IMR-90 (cell line): ENCODE results near the gene COPS9.

ENCODE experiments used
- BHLHE40 ChIP-seq: fragments of 150-350 bp; IDR thresholded peaks from 2 replicates; pipeline ENCODE4 v1.6.1; 2016; ENCODE audit warnings: mild to moderate bottlenecking, low read depth, low read length
- CHD1 ChIP-seq: IDR thresholded peaks from 2 replicates; pipeline ENCODE4 v1.6.1; 2012; ENCODE audit warnings: low read depth, low read length, improper control_type of control experiment
- CTCF ChIP-seq: conservative IDR thresholded peaks from 2 replicates; pipeline ENCODE4 v1.5.1; 2012; ENCODE audit warnings: mild to moderate bottlenecking, low read depth, low read length, improper control_type of control experiment
- MAFK ChIP-seq: IDR thresholded peaks from 2 replicates; pipeline ENCODE4 v1.6.1; 2012; ENCODE audit warnings: low read depth, low read length, improper control_type of control experiment
- MAZ ChIP-seq: IDR thresholded peaks from 2 replicates; pipeline ENCODE4 v1.6.1; 2012; ENCODE audit warnings: low read depth, mild to moderate bottlenecking, low read length, improper control_type of control experiment, moderate library complexity, borderline replicate concordance
- POLR2A ChIP-seq: IDR thresholded peaks from 2 replicates; pipeline ENCODE4 v1.6.1; 2012; ENCODE audit warnings: mild to moderate bottlenecking, low read depth, low read length
- RFX5 ChIP-seq: IDR thresholded peaks from 2 replicates; pipeline ENCODE4 v1.8.0; 2012; ENCODE audit warnings: low read depth, mild to moderate bottlenecking, low read length, moderate library complexity
- SMC3 ChIP-seq: fragments of 150-350 bp; IDR thresholded peaks from 2 replicates; pipeline ENCODE4 v1.6.1; 2016; ENCODE audit warnings: low read depth, mild to moderate bottlenecking, antibody characterized with exemption, low read length, moderate library complexity
- USF2 ChIP-seq: fragments of 150-350 bp; IDR thresholded peaks from 2 replicates; pipeline ENCODE4 v1.6.1; 2017; ENCODE audit warnings: mild to moderate bottlenecking, antibody characterized with exemption, low read length, low read depth

- TF ChIP-seq CTCF, result no peak
- no peak for TF ChIP-seq POLR2A
- TF ChIP-seq CHD1, result no peak
- TF ChIP-seq MAZ, result no peak
- TF ChIP-seq SMC3, result no peak
- no peak for TF ChIP-seq MAFK
- TF ChIP-seq BHLHE40, result no peak
- no peak for TF ChIP-seq RFX5
- TF ChIP-seq USF2, result no peak
Observed at GRCh38 chr2:240139011-240139441, 2.9 kb upstream of the COPS9 start.
